MCF 10A (cell line): ENCODE results near the gene TGDS. TPM values are rescaled to one million over a fixed set of nuclear protein-coding genes. Genes with fewer than 3 reads are reported as not detected.

Experiments
- BruUV-seq: library from RNA; stranded (reverse); fragments of 400-500 nt; replicated peaks from 2 replicates; lab custom pipeline; 2021; lab: Mats Ljungman, UMichigan
- CTCF ChIA-PET: fragments of 300-600 bp; sonication (Branson Sonifier 250); formaldehyde crosslinking; extraction: SDS; loops from one replicate; lab custom pipeline; 2021; ENCODE audit warnings: antibody characterized with exemption, inconsistent platforms; lab: Yijun Ruan, JAX
- POLR2A ChIA-PET: fragments of 300-600, 350-650 bp; sonication (Branson Sonifier 250); formaldehyde crosslinking; extraction: SDS; loops from one replicate; lab custom pipeline; 2020; ENCODE audit warnings: antibody characterized with exemption, inconsistent platforms; lab: Yijun Ruan, JAX
- DNase-seq: peaks from one replicate; pipeline ENCODE4 v3.0.0-alpha.2; 2018; ENCODE audit not compliant: unreplicated experiment
- H3K27ac Mint-ChIP-seq: one replicate; pipeline ENCODE4 v1.8.0; 2022; ENCODE audit warnings: mild to moderate bottlenecking, low read depth, mixed read lengths; ENCODE audit not compliant: unreplicated experiment
- H3K27me3 Mint-ChIP-seq: one replicate; pipeline ENCODE4 v1.8.0; 2022; ENCODE audit warnings: mixed read lengths; ENCODE audit not compliant: insufficient read depth, unreplicated experiment
- H3K36me3 Mint-ChIP-seq: one replicate; pipeline ENCODE4 v1.8.0; 2022; ENCODE audit warnings: mild to moderate bottlenecking, moderate library complexity, mixed read lengths; ENCODE audit not compliant: insufficient read depth, unreplicated experiment
- H3K4me1 Mint-ChIP-seq: one replicate; pipeline ENCODE4 v1.8.0; 2022; ENCODE audit warnings: mixed read lengths; ENCODE audit not compliant: insufficient read depth, unreplicated experiment
- H3K4me3 Mint-ChIP-seq: one replicate; pipeline ENCODE4 v1.8.0; 2022; ENCODE audit warnings: mild to moderate bottlenecking, moderate library complexity, mixed read lengths; ENCODE audit not compliant: unreplicated experiment
- H3K9me3 Mint-ChIP-seq: one replicate; pipeline ENCODE4 v1.8.0; 2022; ENCODE audit warnings: mixed read lengths; ENCODE audit not compliant: unreplicated experiment
- intact Hi-C: fragments of 100-400 bp; cut with micrococcal nuclease; formaldehyde crosslinking; loops from 2 replicates; pipeline ENCODE4 v1.14.1; 2022
- total RNA-seq: library from RNA; stranded (reverse); gene quantifications from 2 replicates; pipeline ENCODE4 v1.2.3, GENCODE V29; 2022
- TF ChIP-seq, protein P1 (sequence below): fragments of 200-600 bp; IDR thresholded peaks from one replicate; pipeline ENCODE4 v1.8.0; 2022; ENCODE audit warnings: antibody characterized with exemption, mild to moderate bottlenecking; ENCODE audit not compliant: unreplicated experiment

TGDS gene
- total RNA-seq, 1 experiment from 2014 or later = 14.1 TPM

DNA sequence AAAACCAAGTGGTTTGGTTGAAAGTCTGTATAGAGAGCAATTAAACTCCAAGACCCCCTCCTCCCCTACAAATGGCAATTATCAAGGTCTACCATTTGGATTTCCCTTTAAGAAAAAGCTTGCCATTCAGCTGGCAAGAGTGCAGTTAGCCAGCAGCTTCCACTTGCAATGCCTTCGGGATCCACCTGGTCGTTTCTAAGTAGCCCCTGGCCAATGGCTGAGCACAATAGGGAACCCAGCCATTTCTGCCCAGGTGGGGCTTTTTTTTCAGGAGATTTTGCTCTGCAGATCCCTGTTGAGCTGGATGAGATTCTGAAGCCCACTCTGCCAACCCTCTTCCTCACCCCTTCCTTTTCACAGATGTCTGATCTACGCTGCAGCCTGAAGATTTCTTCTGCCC, 26.3 kb downstream of the TGDS start:
- no peak overlapping the region for H3K4me3 Mint-ChIP-seq
- POLR2A ChIA-PET = interaction anchor here (0.6 kb wide), 1 partner anchor 9 kb away, joined by 3 read pairs; no protein-coding TSS in a partner anchor

DNA sequence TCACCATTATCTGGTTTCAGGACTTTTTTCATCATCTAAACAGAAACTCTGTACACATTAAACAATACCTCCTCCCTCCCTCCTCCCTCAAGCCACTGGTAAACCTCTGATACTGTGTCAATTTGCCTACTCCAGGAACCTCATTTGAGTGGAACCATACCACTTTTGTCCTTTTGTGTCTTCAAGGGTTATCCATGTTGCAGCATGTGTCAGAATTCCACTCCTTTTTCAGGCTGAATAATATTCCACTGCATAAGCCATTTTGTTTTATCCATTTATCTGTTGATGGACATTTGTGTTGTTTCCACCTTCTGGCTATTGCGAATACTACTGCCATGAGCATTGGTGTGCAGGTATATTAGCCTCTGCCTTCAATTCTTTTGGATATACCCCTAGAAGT, 27.5 kb downstream of the TGDS start:
- Mint-ChIP-seq H3K9me3 (no peaks in the 10 kb centered on the region), H3K36me3 (peaks cover 43% of the 10 kb centered on the region), H3K4me3 (no peak overlapping the region), H3K27ac (no peak overlapping the region), H3K4me1 (no peaks in the 10 kb centered on the region), H3K27me3 (no peaks in the 10 kb centered on the region)
- TF ChIP-seq, protein P1, sequence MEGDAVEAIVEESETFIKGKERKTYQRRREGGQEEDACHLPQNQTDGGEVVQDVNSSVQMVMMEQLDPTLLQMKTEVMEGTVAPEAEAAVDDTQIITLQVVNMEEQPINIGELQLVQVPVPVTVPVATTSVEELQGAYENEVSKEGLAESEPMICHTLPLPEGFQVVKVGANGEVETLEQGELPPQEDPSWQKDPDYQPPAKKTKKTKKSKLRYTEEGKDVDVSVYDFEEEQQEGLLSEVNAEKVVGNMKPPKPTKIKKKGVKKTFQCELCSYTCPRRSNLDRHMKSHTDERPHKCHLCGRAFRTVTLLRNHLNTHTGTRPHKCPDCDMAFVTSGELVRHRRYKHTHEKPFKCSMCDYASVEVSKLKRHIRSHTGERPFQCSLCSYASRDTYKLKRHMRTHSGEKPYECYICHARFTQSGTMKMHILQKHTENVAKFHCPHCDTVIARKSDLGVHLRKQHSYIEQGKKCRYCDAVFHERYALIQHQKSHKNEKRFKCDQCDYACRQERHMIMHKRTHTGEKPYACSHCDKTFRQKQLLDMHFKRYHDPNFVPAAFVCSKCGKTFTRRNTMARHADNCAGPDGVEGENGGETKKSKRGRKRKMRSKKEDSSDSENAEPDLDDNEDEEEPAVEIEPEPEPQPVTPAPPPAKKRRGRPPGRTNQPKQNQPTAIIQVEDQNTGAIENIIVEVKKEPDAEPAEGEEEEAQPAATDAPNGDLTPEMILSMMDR = no peak
- intact Hi-C loops = no loop called here
- CTCF ChIA-PET = interaction anchor here (1.1 kb wide), 1 partner anchor 58 kb away, joined by 3 read pairs; no protein-coding TSS in a partner anchor
- POLR2A ChIA-PET = no interaction called here
- no peak for DNase-seq
- BruUV-seq = no TSS peak

More for the DNA sequence above, 26.3 kb downstream of the TGDS start:
- BruUV-seq = no TSS peak
- Mint-ChIP-seq H3K27ac (no peak overlapping the region), H3K4me1 (no peaks in the 10 kb centered on the region), H3K36me3 (peaks cover 55% of the 10 kb centered on the region), H3K27me3 (no peaks in the 10 kb centered on the region), H3K9me3 (no peaks in the 10 kb centered on the region)
- TF ChIP-seq, protein P1 = no peak
- no peak for DNase-seq
- intact Hi-C loops = no loop called here
- CTCF ChIA-PET = interaction anchor here (0.6 to 1.1 kb wide), 3 partner anchors 9 to 67 kb away, joined by 3 to 5 read pairs (median 3); no protein-coding TSS in a partner anchor

DNA sequence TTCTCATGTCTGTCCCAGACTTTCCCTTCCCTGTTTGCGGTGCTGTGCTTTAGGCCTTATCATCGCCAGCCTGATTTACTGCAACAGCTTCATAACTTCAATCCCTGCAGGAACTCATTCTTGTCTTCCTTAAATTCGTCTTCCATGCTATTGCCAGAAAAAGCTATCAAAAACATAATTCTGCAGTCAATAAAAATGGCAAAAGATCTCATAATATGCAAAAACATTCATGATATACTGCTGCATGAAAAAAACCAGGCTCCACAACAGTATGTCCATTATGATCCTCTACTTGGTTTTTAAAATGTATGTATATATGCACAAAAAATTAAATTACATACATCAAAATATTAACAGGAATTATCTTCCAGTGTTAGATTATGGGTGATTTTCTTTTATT, 28.4 kb downstream of the TGDS start:
- POLR2A ChIA-PET = interaction anchor here (0.8 to 1.0 kb wide), 2 partner anchors 8 to 29 kb away, joined by 3 read pairs; no protein-coding TSS in a partner anchor
- peaks cover 34% of the 10 kb centered on the region for H3K36me3 Mint-ChIP-seq
- no peak overlapping the region for H3K4me3 Mint-ChIP-seq
- intact Hi-C loops = no loop called here
- H3K27ac Mint-ChIP-seq = no peak overlapping the region
- H3K9me3 Mint-ChIP-seq = no peaks in the 10 kb centered on the region
- no TSS peak for BruUV-seq
- H3K4me1 Mint-ChIP-seq = no peaks in the 10 kb centered on the region
- DNase-seq = no peak
- H3K27me3 Mint-ChIP-seq = no peaks in the 10 kb centered on the region
- CTCF ChIA-PET = interaction anchor here (0.6 to 0.7 kb wide), 2 partner anchors 62 to 1529 kb away, joined by 3 to 5 read pairs; no protein-coding TSS in a partner anchor
- TF ChIP-seq, protein P1 = no peak

- BruUV-seq = no TSS peak
- Mint-ChIP-seq H3K36me3 (no peaks in the 10 kb centered on the region), H3K27ac (no peak overlapping the region), H3K27me3 (no peaks in the 10 kb centered on the region), H3K9me3 (no peaks in the 10 kb centered on the region), H3K4me1 (no peaks in the 10 kb centered on the region), H3K4me3 (no peak overlapping the region)
- ChIA-PET CTCF (interaction anchor here (0.6 to 0.9 kb wide), 4 partner anchors 8 to 735 kb away, joined by 3 to 5 read pairs (median 4); no protein-coding TSS in a partner anchor), POLR2A (interaction anchor here (0.6 kb wide), 1 partner anchor 29 kb away, joined by 3 read pairs; no protein-coding TSS in a partner anchor)
- intact Hi-C loops = no loop called here
- DNase-seq = no peak
- TF ChIP-seq, protein P1 = no peak
Measured at GRCh38 chr13:94561126-94561525, 34.8 kb downstream of the TGDS start.
